H1 (cell line): ENCODE measurements around the gene CIBAR2. TPM values are rescaled to one million over a fixed set of nuclear protein-coding genes. Genes with fewer than 3 reads are reported as not detected.
A peak's percentile ranks its signal among the peaks of the same experiment; 100 is the strongest.

Experiments
- MAX ChIP-seq: IDR thresholded peaks from 2 replicates; pipeline ENCODE4 v1.6.1; 2012; ENCODE audit warnings: inconsistent platforms
- polyA plus RNA-seq, 7 experiments: library from polyadenylated mRNA; depleted of rRNA in 3 of 7; stranded (reverse) in 5 of 7; unstranded in 2 of 7; fragments of >200 nt in 5 of 7; fragments of 200-250 nt in 2 of 7; gene quantifications; 1 replicate in 5 of 7; 2 replicates in 1 of 7; 4 replicates in 1 of 7; pipeline versions ENCODE4 v1.2.1 to v1.2.3, GENCODE V29; 2011 to 2013; ENCODE audit warnings: missing spikeins in 2 of 7, mixed read lengths in 2 of 7
- total RNA-seq: library from RNA; stranded (reverse); fragmentation: NEBNext Ultra II Directional; extraction: Animal tissue kit (Norgen Biotek cat#: 25700); gene quantifications from 2 replicates; pipeline ENCODE4 v1.2.1, GENCODE V29; 2021

The CIBAR2 gene
- total and polyA plus RNA-seq, 2 of the 8 experiments (the other 6 are each of a cell fraction or from before 2014, with no cell fraction given): 0.18 TPM; not detected in 1

- TF ChIP-seq MAX: 0 out of 2 replicates have a peak, but pooled peaks have one; percentile 23
Observed at GRCh38 chr16:85136702-85137322, 24.5 kb upstream of the CIBAR2 start (continued).
